Endothelial cell (in vitro differentiated cells): Measurements from ENCODE around the gene FLOT2. TPM values are rescaled to one million over a fixed set of nuclear protein-coding genes. Genes with fewer than 3 reads are reported as not detected.

Source experiments
- DNase-seq: peaks from one replicate; pipeline ENCODE4 v3.0.0; 2021; ENCODE audit warnings: low spot score
- H3K27ac Mint-ChIP-seq: one replicate; pipeline ENCODE4 v1.8.0; 2021; ENCODE audit warnings: mixed read lengths, inconsistent platforms; ENCODE audit not compliant: unreplicated experiment
- H3K27me3 Mint-ChIP-seq: one replicate; pipeline ENCODE4 v1.8.0; 2021; ENCODE audit warnings: mild to moderate bottlenecking, moderate library complexity, mixed read lengths, inconsistent platforms; ENCODE audit not compliant: unreplicated experiment
- H3K36me3 Mint-ChIP-seq: one replicate; pipeline ENCODE4 v1.8.0; 2021; ENCODE audit warnings: mild to moderate bottlenecking, low read depth, mixed read lengths, inconsistent platforms; ENCODE audit not compliant: unreplicated experiment
- H3K4me1 Mint-ChIP-seq: one replicate; pipeline ENCODE4 v1.8.0; 2021; ENCODE audit warnings: mild to moderate bottlenecking, mixed read lengths, inconsistent platforms; ENCODE audit not compliant: unreplicated experiment
- H3K4me3 Mint-ChIP-seq: one replicate; pipeline ENCODE4 v1.8.0; 2021; ENCODE audit warnings: mild to moderate bottlenecking, mixed read lengths, inconsistent platforms; ENCODE audit not compliant: unreplicated experiment
- H3K9me3 Mint-ChIP-seq: one replicate; pipeline ENCODE4 v1.8.0; 2021; ENCODE audit warnings: mixed read lengths, inconsistent platforms; ENCODE audit not compliant: unreplicated experiment
- CTCF ChIP-seq: fragments of 200-600 bp; sonication (generic); IDR thresholded peaks from one replicate; pipeline ENCODE4 v1.5.0; 2021; ENCODE audit warnings: antibody characterized with exemption; ENCODE audit not compliant: unreplicated experiment
- total RNA-seq: library from RNA; stranded (reverse); fragmentation: NEBNext Ultra II Directional; extraction: Animal tissue kit (Norgen Biotek cat#: 25700); gene quantifications from one replicate; pipeline ENCODE4 v1.2.1, GENCODE V29; 2021; ENCODE audit not compliant: unreplicated experiment

Gene FLOT2
- total RNA-seq, 1 donor from 2014 or later, result 156 TPM

- no peak overlapping the region for H3K27ac Mint-ChIP-seq
- no peak for TF ChIP-seq CTCF
- peaks cover 43% of the 10 kb centered on the region for H3K36me3 Mint-ChIP-seq
- peaks cover 7% of the 10 kb centered on the region for H3K27me3 Mint-ChIP-seq
- H3K4me1 Mint-ChIP-seq, result peaks cover 20% of the 10 kb centered on the region
- no peak overlapping the region for H3K4me3 Mint-ChIP-seq
- H3K9me3 Mint-ChIP-seq, result no peaks in the 10 kb centered on the region
- no peak for DNase-seq
Observed at GRCh38 chr17:28885363-28885762, 12.2 kb downstream of the FLOT2 start.

GRCh38 chr17:28883967-28884702, 13.4 kb downstream of the FLOT2 start:
- Mint-ChIP-seq H3K4me3 (no peak overlapping the region), H3K27me3 (peaks cover 7% of the 10 kb centered on the region), H3K27ac (no peak overlapping the region), H3K9me3 (no peaks in the 10 kb centered on the region), H3K4me1 (peaks cover 20% of the 10 kb centered on the region), H3K36me3 (peaks cover 48% of the 10 kb centered on the region)
- DNase-seq, result no peak
- TF ChIP-seq CTCF, result no peak

- no peak for TF ChIP-seq CTCF
- Mint-ChIP-seq H3K9me3 (no peaks in the 10 kb centered on the region), H3K4me3 (no peak overlapping the region), H3K27me3 (peaks cover 4% of the 10 kb centered on the region), H3K4me1 (peaks cover 20% of the 10 kb centered on the region), H3K27ac (peak overlapping the region; percentile 24), H3K36me3 (peaks cover 55% of the 10 kb centered on the region)
- no peak for DNase-seq
Observed at GRCh38 chr17:28882154-28882895, 15.2 kb downstream of the FLOT2 start.

- DNase-seq, result no peak
- no peak for TF ChIP-seq CTCF
- peaks cover 15% of the 10 kb centered on the region for H3K4me1 Mint-ChIP-seq
- no peak overlapping the region for H3K27ac Mint-ChIP-seq
- no peaks in the 10 kb centered on the region for H3K9me3 Mint-ChIP-seq
- no peak overlapping the region for H3K4me3 Mint-ChIP-seq
- H3K27me3 Mint-ChIP-seq, result peaks cover 4% of the 10 kb centered on the region
- H3K36me3 Mint-ChIP-seq, result peaks cover 52% of the 10 kb centered on the region
Observed at GRCh38 chr17:28881533-28882056, 15.9 kb downstream of the FLOT2 start.

GRCh38 chr17:28880572-28880945, 17.0 kb downstream of the FLOT2 start:
- H3K27ac Mint-ChIP-seq, result no peak overlapping the region
- TF ChIP-seq CTCF, result no peak
- peaks cover 4% of the 10 kb centered on the region for H3K27me3 Mint-ChIP-seq
- no peaks in the 10 kb centered on the region for H3K9me3 Mint-ChIP-seq
- peaks cover 47% of the 10 kb centered on the region for H3K36me3 Mint-ChIP-seq
- no peak for DNase-seq
- no peak overlapping the region for H3K4me3 Mint-ChIP-seq
- H3K4me1 Mint-ChIP-seq, result peaks cover 8% of the 10 kb centered on the region
